GM19328 (cell line): ENCODE results near the gene HMGN3.
"Not testable (repeated sequence)": the region's sequence is repeated elsewhere in the genome, so short reads cannot be mapped to it uniquely, and the experiment has no call there.

Experiments used
- ATAC-seq: cut with Tn5 transposase; IDR thresholded peaks from one replicate; pipeline ENCODE4 v1.9.1; 2021; ENCODE audit warnings: mild to moderate bottlenecking, moderate library complexity; ENCODE audit not compliant: unreplicated experiment

The HMGN3 gene

DNA sequence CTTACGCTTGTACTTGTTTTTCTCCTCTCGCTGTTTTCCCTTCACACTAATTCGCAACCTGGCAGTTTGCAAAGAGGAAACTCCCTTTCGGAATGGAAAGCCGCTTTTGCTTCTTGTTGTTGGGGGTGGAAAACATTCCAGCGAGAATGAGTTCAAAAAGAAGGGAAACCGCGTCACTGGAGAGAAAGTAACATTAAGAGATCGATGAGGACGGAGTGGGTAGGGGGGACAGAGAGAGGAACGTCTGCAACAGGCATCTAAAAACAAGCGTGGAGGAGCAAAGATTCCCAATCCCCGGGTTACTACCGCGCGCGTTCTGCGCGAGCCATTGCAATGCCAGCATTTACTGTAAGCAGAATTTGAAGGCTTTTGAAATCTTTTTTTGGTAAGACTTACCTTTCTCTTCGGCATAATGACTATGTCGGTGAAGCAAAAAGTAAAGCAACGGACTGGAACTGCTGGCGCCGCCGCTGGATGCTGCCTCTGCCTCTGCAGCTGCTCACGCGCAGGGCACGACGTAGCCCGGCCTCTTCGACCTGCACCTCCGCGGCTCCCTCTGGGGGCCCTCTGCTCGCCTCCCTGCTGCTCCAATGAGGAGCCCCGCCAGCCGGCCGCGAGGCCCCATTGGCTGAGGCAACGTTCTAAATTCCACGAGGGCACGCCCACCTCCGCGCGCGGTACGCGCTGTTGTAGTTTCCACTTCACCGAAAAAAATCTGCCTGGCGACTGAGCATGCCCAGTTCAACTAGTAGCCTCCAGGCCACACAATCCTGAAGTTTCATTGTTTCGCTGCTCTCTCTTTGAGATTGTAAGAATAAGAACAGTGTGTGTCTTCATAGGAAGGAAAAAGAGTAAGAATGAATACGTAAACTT is at the start of gene HMGN3:
TSS of gene HMGN3 (minus strand) at position 533 of the 873 bp plus-strand sequence.
- ATAC-seq, result peak; percentile 94

DNA sequence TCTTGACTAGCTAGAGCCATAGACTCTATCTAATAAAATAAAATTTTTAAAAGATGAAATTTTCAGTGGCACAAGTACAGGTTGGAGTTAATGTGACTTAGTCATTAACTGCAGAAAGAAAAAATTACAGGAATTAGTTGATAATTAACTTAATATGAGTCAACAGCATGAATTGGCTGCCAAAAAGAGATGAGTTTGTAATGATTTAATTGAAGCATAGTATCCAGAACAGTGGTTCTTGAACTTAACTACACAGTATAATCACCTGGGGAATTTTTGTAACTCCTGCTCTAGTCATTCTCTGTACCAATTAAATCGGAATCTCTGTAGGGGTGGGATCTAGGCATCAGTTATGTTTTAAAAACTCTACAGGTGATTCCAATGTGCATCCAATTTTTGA is 46.3 kb upstream of the HMGN3 start:
- ATAC-seq, result no peak

DNA sequence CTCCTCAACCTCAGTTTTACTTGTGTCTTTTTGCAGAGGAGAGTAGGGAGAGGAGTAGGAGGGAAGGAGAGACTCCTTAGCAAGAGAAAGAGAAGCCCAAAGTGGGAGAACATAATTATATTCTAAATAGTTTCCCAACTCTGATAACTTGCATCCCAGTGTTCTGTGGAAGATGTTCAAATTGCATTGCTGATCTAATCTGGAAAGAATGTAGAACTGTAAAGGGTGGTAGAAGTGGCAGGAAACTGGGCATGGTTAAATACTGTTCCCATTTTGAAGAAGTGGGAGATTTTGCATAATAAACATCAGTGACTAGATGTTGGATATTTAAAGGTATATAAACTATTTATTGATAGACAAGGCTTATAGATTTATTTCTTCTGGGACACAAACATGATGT is 42.6 kb upstream of the HMGN3 start:
- no peak for ATAC-seq

DNA sequence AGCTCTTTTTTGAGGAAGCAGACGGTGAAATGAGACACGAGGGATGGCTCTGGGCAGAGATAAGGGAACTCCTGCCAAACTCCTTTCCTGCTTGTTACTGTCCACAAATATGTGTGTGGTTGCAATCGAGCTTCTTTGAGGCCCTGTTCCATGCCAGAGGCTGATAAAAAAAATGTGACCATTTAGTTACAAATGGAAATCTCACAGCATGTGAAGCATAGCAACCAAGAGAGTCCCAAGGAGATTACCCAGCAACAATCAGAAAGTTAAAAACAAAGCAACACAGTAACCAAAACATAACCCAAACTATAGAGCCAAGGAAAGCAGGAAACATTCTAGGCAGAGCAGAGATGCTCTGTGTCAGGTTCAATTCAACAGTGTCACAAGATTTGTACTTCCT is 35.4 kb upstream of the HMGN3 start:
- ATAC-seq, result no peak

DNA sequence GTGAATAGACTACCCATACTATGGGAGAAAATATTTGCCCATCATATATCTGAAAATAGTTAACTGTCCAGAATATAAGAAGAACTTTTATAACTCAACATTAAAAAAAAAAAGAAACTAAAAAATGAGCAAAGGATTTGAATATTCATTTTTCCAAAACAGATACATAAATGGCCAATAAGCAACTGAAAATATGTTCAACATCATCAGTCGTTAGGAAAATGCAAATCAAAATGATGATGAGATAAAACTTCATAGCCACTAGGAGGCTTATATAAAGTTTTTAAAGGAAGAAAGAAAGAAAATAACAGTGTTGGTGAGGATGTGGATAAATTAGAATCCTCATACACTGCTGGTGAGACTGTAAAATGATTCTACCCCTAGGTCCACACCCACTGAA is 32.6 kb upstream of the HMGN3 start:
- ATAC-seq, result no peak

DNA sequence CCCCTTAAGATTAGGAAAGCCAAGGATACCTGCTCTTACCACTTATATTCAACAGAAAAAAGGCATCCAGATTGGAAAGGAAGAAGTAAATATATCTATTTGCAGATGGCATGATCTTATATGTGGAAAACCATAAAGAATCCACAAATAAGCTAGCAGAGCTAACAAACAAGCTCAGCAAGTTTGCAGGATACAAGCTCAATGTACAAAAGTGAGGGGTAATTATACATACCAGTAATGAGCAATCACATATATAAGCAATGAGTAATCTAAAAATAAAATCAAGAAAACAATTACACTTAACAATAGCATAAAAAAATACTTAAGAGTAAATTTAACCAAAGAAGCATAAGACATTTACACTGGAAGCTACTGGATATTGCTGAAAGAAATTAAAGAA is 31.6 kb upstream of the HMGN3 start:
- no peak for ATAC-seq

DNA sequence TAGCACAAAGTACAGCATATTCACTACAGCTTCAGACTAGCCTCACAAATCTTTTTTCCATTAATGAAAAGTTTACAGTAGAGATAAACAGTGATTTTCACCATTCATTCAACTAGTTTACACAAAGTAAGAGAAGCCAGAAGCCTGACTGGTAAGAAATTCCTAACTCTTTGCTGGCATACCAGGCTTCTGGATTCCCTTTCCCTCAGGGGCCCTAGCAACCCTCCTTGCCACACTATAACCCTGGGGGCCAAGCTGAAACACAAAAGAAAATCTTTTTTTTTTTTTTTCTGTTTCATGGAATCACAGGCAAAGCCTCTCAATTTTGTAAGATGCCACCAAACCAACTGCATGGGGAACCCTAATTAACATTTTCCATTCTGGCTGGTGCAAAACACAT is 28.9 kb upstream of the HMGN3 start:
- ATAC-seq, result no peak

DNA sequence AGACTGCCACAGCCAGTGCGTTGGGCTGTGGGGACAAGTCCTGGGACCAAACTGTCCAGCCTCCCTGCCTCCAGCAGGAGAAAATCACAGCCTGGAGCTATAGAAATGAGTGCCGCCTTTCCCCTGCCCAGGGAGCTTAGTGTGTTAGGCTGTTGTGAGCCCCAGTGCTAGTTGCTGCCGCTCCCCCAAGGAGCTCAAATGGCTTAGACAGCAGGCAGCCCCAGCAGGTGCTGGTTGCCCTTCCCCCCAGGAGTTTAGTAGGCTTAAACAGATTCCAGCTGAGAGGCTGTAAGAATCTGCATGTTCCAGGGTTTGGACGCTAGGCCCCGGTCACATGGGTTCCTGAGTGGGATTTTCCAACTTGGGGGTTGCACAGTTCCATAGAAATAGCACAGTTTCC is 27.2 kb upstream of the HMGN3 start:
- ATAC-seq, result no peak

DNA sequence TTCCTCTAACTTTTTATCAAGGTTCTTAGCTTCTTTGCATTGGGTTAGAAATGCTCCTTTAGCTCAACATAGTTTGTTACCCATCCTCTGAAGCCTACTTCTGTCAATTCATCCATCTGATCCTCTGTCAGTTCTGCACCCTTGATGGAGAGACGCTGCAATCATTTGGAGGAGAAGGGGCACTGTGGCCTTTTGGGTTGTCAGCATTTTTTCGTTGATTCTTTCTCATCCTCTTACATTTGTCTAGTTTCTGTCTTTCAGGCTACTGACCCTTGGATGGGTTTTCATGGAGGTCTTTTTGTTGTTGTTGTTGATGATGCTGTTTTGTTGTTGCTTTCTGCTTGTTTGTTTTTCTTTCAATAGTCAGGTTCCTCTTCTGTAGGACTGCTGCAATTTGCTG is 26.3 kb upstream of the HMGN3 start:
- no peak for ATAC-seq

DNA sequence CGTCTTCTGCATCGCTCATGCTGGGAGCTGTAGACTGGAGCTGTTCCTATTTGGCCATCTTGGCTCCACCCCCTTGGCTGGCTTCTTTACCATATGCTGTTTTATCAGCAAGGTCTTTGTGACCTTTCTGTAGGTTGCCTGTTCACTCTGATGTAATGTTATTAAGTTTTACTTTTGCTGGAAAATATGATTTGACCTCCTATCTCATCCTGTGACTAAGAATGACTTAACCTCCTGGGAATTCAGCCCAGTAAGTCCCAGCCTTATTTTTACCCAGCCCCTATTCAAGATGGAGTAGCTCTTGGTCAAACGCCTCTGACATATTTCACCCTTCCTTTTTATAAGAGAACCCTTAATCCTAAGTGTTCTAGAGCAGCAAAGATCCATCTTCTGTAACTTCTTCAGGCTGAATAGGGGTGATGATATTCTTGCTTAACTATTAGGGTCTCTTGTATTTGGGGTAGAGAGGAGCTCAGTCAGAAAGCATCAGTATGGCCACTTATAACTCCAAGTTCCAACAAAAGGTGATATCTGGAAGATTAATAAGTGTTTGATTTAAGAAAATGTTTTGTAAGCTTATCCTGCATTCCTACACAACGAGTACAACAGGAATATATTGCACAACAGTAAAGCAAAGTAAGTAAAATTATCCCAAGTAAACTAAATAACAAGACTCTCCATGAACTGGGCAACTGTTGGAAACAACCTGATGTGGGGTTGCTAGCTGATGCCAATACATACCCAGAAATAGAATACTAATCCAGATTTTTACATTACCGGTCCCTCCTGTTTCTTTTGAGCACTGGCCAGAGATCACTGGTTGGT is 23.1 kb upstream of the HMGN3 start:
- ATAC-seq, result no peak

DNA sequence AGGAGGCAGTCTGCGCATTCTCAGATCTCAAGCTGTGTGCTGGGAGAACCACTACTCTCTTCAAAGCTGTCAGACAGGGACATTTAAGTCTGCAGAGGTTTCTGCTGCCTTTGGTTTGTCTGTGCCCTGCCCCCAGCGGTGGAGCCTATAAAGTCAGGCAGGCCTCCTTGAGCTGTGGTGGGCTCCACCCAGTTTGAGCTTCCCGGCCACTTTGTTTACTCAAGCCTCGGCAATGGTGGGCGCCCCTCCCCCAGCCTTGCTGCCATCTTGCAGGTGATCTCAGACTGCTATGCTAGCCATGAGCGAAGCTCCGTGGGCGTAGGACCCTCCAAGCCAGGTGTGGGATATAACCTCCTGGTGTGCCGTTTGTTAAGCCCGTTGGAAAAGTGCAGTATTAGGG is 22.3 kb upstream of the HMGN3 start:
- ATAC-seq, result not testable (repeated sequence)

DNA sequence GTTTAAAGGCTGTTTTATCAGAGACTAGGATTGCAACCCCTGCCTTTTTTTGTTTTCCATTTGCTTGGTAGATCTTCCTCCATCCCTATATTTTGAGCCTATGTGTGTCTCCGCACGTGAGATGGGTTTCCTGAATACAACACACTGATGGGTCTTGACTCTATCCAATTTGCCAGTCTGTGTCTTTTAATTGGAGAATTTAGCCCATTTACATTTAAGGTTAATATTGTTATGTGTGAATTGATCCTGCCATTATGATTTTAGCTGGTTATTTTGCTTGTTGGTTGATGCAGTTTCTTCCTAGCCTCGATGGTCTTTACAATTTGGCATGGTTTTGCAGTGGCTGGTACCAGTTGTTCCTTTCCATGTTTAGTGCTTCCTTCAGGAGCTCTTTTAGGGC is 20.6 kb upstream of the HMGN3 start:
- ATAC-seq, result not testable (repeated sequence)

DNA sequence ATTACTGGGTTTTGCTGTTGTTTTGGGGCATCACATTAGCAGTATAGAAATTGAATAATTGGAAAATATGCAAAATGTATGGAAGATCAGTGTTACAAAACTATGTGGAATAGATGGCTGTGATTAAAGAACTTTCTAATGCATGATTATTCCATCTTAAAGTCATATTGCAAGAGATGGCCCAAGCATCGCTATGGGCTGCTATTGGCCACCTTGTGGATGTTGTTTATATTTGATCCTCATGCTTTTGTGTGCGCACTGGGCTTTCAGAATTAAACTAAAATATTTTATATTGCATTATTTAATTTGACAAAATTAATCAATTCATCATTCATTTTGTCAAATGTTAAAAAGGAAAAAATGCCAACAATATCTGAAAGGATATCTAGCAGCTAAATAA is 16.1 kb upstream of the HMGN3 start:
- ATAC-seq, result no peak

DNA sequence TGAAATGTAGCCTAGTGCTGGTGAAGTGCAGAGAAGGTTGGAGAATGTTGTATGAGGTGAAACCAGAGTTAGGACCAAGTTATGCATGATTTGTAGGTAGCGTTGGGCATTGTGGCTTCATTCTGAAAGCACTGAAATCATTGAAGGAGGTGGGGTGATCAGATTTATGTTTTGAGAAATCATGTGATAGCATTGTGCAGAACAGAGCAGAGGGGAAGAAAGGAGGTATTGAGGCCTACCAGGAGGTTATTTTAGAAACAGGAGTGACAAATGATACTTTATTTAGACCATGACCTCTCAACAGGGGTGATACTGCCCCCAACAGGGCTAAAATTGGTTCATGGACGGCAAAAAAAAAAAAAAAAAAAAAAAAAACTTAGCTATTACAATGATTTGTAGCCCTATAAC is 15.6 kb upstream of the HMGN3 start:
- ATAC-seq, result peak; percentile 65

DNA sequence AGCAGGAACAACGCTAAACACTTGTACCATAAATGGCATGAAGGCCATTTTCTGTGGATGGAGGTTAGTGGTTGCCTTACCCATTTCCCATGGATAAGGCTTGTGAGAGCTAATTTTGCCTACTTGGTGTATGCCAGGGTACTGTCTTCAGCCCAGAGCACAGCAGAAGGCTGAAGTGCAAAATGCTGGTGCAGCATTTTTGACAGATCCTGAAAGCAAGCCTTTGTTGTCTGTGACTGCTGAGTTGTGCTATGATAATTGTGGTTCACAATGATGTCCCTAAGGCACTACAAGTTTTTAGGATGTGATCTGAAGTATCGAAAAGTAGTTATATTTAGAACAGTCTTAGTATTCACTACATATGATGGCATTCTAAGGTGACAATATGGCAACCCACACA is 14.7 kb upstream of the HMGN3 start:
- no peak for ATAC-seq

DNA sequence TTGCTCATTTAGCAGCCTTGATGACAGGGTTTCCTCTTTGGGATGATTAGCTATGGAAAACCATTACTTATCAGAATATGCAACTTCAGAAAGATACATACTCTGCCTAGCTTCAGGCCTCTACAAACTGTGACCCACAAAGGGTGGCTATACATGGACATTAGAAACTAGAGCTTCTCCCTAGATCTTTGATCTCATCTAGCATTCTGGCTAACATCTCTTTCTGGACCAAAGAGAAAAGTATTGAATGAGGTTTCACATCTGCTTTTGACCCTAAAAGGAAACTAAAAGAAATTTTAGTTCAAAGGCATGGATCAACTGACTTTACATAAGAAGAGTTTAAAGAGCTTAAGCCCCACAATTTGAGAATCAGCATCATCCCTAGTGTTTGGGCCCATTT is 12.4 kb upstream of the HMGN3 start:
- peak; percentile 68 for ATAC-seq

DNA sequence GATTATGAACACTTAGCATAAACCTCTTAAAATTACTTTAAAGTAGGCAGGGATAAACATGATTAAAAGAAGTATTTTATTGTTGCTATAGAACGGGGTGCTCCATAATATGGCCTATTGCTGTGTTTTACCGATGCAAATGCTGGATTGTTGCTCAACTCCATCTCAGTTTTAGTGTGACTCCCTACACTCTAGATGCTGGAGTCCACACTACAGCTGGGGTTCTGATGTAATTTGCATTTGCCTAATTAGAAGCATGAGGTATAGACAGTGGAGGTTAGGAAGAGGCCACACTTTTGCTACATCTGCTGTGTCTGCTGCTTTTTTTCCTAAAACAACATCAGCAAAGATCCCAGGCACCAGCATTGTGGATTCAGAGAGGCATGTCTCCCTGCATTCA is 6.7 kb upstream of the HMGN3 start:
- ATAC-seq, result no peak

DNA sequence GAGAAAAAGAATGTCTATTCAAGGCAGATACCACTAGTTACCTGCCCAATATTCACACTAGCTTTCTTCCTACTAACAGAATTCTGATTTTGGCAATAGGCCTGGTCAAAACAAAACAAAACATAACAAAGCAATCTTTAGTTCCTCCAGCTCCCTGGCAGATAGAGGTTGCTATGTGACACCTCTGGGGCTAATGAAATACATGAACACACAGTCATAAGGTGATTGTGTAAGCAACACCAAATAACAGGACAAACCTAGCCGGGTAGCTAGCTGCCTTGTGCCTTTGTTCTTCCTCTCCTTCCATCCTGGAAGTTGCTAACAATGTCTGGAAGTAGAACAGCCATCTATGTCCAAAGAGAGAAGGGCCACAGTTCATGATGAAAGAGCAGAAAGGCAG is 6.0 kb upstream of the HMGN3 start:
- no peak for ATAC-seq

DNA sequence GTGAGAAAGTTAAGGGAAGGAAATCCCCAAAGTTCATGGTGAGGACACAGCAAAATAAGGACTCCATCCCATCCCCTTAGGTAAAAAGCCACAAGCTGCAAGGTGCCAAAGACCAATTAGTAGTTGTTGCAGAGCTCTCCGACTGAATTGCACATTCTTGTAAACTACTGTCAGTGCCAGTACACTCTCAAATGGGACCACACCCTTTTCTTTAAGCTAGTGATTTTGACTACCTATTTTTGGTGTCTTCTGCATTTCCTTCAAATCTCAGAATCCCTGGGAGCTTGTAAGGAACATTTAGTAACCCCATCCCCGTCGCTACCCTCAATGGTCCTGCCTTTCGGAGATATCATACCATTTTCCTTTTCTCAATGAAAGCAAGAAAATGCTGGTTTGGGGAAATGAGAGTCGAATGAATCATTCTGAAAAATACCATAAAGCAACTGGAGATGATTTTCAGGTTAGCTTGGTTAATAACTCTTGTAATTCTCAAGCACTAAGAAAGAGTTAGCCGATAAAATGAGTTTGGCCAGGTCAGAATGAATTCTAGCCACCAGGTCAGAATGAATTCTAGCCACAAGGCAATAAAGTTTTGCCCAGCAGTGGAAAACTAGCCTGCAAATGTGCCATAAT is 5.2 kb upstream of the HMGN3 start:
- ATAC-seq, result peak; percentile 42

DNA sequence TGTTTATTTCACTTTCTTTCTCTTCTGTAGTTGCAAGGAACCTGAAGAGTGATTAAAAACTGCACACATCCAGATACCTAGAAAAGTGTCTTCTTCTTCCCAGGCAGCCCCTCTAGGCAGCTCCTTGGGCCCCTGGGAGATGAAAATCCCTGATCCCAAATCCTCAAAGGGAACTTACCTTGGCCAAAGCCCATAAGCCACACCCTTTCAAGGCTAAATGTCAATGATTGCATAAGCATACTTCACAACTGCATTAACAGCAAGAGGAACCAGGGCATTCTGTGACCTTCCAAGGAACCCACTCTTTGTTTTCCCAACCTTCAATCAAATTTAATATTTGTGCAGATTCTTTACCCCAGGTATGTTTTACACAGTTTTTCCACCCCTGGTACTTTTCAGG is 4.4 kb upstream of the HMGN3 start:
- ATAC-seq, result no peak

DNA sequence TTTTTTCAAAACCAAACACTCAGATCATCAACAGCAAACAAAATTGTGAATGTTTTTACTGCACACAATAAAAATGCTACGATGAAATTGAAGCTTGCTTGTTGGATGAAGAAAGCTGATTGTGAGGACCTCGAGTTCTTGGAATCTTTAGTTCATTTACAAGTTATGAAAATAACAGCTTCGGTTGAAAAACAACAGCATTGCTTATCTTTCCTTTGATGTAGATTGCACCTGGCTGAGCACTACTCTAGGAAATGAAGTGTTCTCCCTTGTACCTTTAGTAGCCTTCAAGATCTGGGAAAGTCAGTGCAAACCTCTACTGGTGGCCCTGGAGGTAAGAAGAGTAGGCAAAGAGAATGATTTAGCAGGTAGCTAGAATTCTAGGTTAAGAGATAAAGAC is 2.2 kb upstream of the HMGN3 start:
- ATAC-seq, result no peak
